ENCODE data around the gene ASB1. TPM values are rescaled to one million over a fixed set of nuclear protein-coding genes. Genes with fewer than 3 reads are reported as not detected.

Gene ASB1
- total and polyA plus RNA-seq, 8 donors = 10.7 to 36.8 (median 18.5) TPM

DNA sequence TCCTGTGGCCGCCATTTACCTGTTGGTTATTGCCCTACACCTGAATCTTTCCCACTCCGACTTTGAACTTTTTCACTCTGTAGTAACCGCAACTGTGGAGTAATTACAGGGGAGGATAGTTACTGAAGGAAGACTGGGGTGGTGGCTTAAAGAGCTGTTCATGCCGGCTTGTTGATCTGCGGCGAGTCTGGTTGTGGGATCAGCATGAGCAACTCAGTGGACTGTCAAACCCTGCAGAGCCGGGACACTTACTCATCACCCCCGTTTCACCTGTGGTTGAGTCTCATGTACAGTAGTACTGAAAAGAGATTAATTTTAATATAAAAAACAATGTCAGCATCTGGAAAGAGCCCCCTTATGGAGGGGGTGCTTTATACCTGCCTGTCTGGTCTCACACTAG lies 2.1 kb downstream of the ASB1 start:
- TF ChIP-seq POLR2A (IDR thresholded peaks at IDR 0.05) (no peak), EP300 (IDR thresholded peaks at IDR 0.05) (no peak), POLR2AphosphoS5 (IDR thresholded peaks at IDR 0.05) (no peak)
- TF ChIP-seq, protein P1, sequence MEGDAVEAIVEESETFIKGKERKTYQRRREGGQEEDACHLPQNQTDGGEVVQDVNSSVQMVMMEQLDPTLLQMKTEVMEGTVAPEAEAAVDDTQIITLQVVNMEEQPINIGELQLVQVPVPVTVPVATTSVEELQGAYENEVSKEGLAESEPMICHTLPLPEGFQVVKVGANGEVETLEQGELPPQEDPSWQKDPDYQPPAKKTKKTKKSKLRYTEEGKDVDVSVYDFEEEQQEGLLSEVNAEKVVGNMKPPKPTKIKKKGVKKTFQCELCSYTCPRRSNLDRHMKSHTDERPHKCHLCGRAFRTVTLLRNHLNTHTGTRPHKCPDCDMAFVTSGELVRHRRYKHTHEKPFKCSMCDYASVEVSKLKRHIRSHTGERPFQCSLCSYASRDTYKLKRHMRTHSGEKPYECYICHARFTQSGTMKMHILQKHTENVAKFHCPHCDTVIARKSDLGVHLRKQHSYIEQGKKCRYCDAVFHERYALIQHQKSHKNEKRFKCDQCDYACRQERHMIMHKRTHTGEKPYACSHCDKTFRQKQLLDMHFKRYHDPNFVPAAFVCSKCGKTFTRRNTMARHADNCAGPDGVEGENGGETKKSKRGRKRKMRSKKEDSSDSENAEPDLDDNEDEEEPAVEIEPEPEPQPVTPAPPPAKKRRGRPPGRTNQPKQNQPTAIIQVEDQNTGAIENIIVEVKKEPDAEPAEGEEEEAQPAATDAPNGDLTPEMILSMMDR (IDR thresholded peaks at IDR 0.05) = no peak
- H3K4me3 ChIP-seq = no peak overlapping the region
- no peaks in the 10 kb centered on the region for H3K27me3 ChIP-seq
- H3K27ac ChIP-seq = no peak overlapping the region
- peaks cover 29 to 55% (median 44%) of the 10 kb centered on the region in 4 donors for H3K4me1 ChIP-seq
- intact Hi-C loops (cut with DNase I; ENCODE audit: low total_unique reads) = no loop called here
- H3K36me3 ChIP-seq = peaks cover 7 to 16% (median 11%) of the 10 kb centered on the region in 4 donors
- peaks cover 0 to 5% (median 1%) of the 10 kb centered on the region in 4 donors for H3K9me3 ChIP-seq
- WGBS, 5 donors = 90 to 96% (median 91%) methylated on average over 8 of the region's 8 CpGs
- no peak for DNase-seq

DNA sequence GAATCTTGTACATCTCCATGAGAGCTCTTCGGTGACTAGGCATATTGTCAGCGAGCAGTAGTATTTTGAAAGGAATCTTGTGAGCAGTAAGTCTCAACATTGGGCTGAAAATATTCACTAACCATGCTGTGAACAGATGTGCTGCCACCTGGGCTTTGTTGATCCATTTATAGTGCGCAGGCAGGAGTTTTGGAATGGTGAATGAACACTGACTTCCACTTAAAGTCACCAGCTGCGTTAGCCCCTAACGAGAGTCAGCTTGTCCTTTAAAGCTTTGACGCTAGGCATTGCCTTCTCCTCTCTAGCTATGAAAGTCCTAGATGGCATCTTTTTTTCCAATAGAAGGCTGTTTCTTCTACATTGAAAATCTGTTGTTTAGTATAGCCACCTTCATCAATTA lies 4.1 kb downstream of the ASB1 start:
- WGBS, 5 donors = 90 to 96% (median 95%) methylated on average over 6 of the region's 6 CpGs
- no peaks in the 10 kb centered on the region for H3K27me3 ChIP-seq

DNA sequence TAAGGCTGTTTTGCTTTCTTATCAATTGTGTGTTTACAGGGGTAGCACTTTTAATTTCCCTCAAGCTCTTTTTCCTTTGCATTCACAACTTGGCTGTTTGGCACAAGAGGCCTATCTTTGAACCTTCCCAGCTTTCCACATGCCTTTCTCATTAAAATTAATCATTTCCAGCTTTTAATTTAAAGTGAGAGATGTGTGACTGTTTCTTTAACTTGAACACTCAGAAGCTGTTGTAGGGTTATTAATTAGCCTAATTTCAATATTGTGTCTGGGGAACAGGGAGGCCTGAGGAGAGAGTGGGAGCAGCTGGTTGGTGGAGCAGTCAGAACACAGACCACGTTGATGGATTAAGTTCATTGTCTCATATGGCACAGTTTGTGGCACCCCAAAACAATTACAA lies 4.7 kb downstream of the ASB1 start:
- no peak for DNase-seq
- peaks cover 0 to 5% (median 1%) of the 10 kb centered on the region in 4 donors for H3K9me3 ChIP-seq
- no peak overlapping the region for H3K27ac ChIP-seq
- 19 to 58% (median 31%) methylated on average over 1 of the region's 1 CpG for WGBS, 5 donors
- no peaks in the 10 kb centered on the region for H3K27me3 ChIP-seq
- H3K36me3 ChIP-seq = peaks cover 23 to 41% (median 37%) of the 10 kb centered on the region in 4 donors
- TF ChIP-seq POLR2A (IDR thresholded peaks at IDR 0.05) = no peak
- no peak for TF ChIP-seq EP300 (IDR thresholded peaks at IDR 0.05)
- TF ChIP-seq POLR2AphosphoS5 (IDR thresholded peaks at IDR 0.05) = no peak
- TF ChIP-seq, protein P1 (IDR thresholded peaks at IDR 0.05) = no peak
- intact Hi-C loops (cut with DNase I; ENCODE audit: low total_unique reads) = no loop called here
- H3K4me1 ChIP-seq = peaks cover 24 to 54% (median 34%) of the 10 kb centered on the region in 4 donors
- no peak overlapping the region for H3K4me3 ChIP-seq

More for the DNA sequence above, 4.1 kb downstream of the ASB1 start:
- no peak for DNase-seq
- H3K9me3 ChIP-seq = peaks cover 0 to 5% (median 1%) of the 10 kb centered on the region in 4 donors
- H3K36me3 ChIP-seq = peaks cover 23 to 35% (median 30%) of the 10 kb centered on the region in 4 donors
- TF ChIP-seq POLR2AphosphoS5 (IDR thresholded peaks at IDR 0.05) (no peak), EP300 (IDR thresholded peaks at IDR 0.05) (no peak), POLR2A (IDR thresholded peaks at IDR 0.05) (no peak)
- TF ChIP-seq, protein P1 (IDR thresholded peaks at IDR 0.05) = no peak
- intact Hi-C loops (cut with DNase I; ENCODE audit: low total_unique reads) = no loop called here
- H3K4me1 ChIP-seq = peaks cover 27 to 59% (median 41%) of the 10 kb centered on the region in 4 donors
- H3K27ac ChIP-seq = no peak overlapping the region
- H3K4me3 ChIP-seq = no peak overlapping the region

DNA sequence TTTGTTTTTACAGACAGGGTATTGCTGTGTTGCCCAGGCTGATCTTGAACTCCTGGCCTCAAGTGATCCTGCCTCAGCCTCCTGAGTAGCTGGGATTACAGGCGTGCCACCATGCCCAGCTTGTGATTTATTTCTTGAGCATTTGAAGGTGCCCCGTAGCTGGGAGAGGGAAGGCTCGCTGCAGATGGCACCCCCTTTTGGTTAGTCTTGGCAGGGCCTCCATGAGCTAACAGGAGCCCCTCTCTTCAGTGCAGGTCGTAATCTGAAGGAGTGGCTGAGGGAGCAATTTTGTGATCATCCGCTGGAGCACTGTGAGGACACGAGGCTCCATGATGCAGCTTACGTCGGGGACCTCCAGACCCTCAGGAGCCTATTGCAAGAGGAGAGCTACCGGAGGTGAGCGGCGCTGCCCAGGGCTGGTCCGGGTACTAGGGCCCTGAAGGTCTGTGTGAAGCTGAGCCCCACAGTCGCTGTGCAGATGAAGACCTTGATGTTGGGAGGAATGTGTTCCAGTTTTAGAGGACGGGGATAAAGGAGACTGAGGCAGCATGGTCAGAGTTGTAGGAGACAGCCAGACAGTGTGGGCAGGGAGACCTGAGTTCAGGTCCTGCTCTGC lies 6.7 kb downstream of the ASB1 start:
- Histone ChIP-seq H3K9me3 (peaks cover 0 to 5% (median 1%) of the 10 kb centered on the region in 4 donors), H3K27me3 (no peaks in the 10 kb centered on the region), H3K4me3 (no peak overlapping the region), H3K27ac (no peak overlapping the region), H3K36me3 (peaks cover 23 to 59% (median 54%) of the 10 kb centered on the region in 4 donors), H3K4me1 (peaks cover 12 to 44% (median 23%) of the 10 kb centered on the region in 4 donors)
- intact Hi-C loops (cut with DNase I; ENCODE audit: low total_unique reads) = no loop called here
- WGBS, 5 donors = 94 to 96% (median 95%) methylated on average over 14 of the region's 14 CpGs
- DNase-seq = no peak
- TF ChIP-seq EP300 (IDR thresholded peaks at IDR 0.05) (no peak), POLR2A (IDR thresholded peaks at IDR 0.05) (no peak), POLR2AphosphoS5 (IDR thresholded peaks at IDR 0.05) (no peak)
- TF ChIP-seq, protein P1 (IDR thresholded peaks at IDR 0.05) = no peak
